ENCODE measurements around the gene RPUSD1.

The RPUSD1 gene

DNA sequence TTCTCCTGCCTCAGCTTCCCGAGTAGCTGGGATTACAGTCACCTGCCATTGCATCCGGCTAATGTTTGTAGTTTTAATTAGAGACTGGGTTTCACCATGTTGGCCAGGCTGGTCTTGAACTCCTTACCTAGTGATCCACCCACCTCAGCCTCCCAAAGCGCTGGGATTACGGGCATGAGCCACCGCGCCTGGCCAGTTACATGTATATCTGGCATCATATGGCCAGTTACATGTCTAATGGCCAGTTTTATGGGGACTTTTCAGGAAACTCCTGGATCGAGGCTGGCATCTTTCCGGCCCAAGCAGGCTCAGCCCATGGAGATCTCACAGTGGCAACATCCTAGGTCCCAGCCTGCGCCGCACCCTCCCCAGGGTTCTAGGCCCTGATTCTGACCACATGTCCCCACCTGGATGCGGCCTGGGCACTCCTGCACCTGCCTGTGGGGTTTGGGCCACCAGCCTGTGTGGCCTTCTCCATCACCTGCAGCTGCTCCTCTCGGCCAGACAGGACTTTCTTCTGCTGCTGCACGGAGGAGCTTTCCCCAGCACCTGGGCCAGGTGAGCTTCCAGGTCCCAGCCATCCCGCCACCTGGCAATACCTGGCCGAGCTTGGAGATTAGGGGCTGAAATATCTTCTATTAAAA lies 46.1 kb downstream of the RPUSD1 start:
- DNase-seq: no peak

DNA sequence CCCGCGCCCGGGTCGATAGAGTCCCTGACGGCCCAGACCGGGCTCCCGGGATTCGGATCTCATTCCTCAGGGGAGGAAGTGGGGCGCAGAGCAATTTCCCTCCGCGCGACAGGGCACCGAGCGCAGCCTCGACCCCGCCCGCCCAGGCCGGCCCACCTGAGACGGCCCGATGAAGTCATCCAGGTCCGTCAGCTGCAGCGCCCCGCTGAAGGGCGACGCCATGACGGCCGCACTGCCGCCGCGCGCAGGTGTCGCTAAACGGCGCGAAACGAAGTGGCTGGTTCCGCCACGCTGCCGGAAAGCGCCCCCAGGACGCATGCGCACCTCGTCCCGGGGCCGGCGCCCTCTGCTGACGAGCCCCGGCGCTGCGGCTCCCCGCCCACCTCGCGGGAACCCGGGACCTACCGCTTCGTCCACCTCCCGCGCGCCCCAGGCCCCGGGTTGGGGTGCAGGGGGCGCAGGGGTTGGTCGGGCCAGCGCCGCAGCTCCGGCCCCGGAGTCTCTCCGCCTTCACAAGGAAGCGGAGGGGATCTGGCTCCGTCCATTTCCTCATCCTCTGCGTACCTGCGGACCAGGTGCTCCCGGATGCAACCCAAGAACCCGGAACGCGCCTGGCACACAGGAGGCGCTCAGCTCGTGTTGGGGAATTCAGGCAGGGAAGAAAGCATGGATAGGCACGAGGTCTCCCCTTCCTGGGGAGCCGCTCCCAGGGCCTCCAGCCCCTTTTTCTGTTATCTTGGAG lies 47.2 kb downstream of the RPUSD1 start, which contains the start of gene CIAO3:
CIAO3 (minus strand) TSS at position 234 of the 742 bp plus-strand sequence; CDS start at position 222, 12 bp downstream.
- peak; percentile 79 for DNase-seq

DNA sequence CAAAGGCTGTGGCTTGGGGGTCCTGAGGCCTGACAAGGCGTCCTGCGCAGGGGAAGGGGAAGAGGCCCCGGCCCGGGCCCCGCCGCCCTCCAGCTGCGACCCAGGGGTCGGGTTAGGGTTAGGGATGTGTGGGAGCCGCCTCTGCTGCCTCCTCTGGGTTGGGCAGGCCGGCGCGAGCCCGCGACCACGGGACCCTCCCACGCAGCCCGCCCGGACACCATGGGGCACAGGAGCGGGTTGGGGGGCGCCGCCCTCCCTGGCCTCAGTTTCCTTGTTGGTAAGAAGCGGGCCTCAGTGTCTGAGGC lies 47.8 kb downstream of the RPUSD1 start:
- no peak for DNase-seq

DNA sequence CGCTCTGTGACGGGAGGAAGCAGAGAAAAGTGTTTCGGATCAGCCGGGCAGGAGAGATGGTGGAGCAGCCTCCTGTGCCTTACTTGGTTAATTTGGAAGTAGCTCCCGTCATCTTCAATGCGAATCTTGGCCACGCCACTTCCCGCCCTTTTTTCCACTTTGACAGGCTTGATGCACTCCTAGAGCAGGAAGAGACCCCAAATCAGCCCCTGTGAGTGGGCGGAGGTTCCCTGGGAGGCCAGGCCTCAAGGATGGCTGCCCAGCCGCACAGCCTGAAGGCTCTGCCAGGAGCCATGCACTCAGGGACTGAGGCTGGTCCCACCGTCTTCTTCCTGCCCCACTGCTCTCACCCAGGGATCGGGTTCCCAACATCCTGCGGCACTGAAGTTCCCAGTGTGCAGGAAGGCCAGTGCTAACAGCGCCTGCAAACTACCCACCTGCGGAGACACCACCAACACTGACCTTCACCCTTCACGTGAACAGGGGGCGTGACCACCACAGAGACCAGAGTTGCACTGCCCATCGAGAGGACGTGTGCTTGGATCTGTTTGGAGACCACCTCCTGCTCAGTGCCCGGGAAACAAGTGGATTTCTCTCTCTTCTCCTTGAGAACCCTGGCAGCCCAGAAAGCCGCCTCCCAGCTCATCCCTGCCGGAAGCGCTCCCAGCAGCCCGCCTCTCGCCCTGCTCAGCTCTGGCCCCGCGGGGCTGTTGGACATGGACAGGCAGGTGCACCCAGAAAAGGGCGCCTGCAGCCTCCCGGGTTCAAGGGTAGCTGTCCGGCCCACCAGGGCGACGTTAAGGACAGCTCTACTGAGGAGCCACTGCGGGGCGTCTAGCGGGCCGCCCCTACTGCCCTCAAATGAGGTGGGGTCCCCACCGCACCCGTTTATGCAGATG lies 48.4 kb downstream of the RPUSD1 start:
- DNase-seq: no peak

DNA sequence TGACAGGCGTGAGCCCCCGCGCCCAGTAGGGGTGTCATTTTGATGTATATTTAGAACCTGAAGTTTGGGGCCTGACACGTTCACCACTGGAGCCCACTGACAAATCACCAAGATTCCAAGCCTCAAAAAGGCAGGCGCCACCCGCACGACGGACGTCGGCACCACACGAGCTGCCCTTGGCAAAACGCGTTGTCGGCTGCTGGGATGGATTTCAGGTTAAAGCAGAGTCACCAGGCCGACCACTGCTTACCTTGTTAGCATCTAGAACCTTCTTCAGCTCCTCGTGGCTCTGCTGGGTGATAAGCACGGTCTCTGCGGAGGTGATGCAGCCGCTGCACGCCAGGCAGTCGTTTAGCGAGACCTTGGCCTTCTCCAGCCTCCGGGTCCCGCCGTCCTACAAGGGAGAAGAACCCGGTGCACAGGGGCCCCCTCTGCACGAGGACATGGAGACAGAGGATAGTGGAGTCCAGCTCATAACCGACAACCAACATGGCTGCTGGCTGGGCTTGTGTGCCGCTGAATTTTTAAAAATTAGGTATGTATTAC lies 51.2 kb downstream of the RPUSD1 start:
- no peak for DNase-seq

DNA sequence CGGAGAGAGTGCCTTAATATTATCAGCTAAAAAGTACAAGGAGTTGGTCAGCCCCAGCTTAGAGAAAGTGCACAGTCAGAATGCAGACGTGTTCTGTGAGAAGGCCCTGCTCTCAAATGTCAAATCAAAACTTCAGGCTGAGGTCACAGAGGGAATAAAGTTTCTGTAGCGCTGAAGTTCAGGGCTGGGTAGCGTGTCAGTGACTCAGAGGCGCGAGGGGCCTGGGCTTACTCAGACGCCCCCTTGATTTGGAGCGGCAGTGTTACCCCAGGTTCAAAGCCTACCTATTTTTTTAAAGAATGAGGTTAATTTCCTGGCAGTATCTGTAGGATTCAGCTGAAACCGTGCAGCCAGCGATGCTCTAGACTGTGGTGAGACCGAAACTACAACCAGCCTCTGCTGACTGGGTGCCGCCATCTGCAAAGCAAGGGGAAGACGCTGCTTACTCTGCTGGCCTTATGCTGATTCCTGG lies 52.2 kb downstream of the RPUSD1 start:
- no peak for DNase-seq

DNA sequence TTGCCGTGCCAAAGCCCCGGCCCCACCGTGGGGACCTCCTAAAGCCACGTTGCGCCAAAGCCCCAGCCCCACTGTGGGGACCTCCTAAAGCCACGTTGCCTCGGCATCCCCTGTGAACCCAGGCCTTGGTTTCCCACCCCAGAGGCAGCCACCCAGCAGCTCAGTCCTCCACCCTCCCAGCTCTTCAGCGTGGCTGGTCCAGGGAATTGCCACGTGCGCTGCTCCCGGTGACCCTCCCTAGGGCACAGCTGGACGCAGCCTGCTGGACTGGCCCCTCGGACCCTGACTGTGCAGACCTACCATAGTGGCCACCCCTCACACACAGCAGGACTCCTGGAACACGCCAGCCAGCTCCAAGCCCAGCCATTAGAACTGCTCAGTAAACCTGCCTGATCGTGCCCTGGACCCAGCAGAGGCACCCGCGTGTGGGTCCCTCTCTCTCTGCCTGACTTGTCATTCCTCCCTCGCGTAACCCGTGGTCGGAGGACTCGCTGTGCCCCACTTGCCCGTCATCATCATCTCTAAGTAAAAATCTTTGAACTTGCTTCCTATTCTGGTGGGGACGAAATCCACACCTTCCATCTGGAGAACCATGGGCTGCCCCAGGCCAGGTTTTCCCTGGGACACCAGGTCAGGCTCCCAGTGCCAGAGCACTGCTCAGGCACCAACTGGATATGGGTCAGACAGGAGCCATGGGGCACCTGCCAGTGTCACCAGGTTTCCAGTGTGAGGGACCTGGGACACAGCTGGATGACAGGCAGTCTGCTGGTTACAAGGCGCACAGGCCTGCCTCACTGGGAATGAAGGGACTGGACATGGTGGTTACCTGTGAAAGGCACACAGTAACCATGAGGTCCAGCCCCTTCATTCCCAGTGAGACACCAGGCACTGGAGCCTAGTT lies 53.0 kb downstream of the RPUSD1 start:
- DNase-seq: no peak

Measured in NCI-H2029 (cell line).